PFSK-1 (cell line): ENCODE measurements around the gene SLC36A3.

Experiments used
- FOXP2 ChIP-seq: optimal IDR thresholded peaks from 2 replicates; pipeline ENCODE3; 2011; ENCODE audit warnings: borderline replicate concordance, control low read depth, inconsistent platforms; ENCODE audit not compliant: insufficient read depth; ENCODE audit errors: extremely low read length, extremely low read depth
- POLR2AphosphoS5 ChIP-seq: IDR thresholded peaks from 2 replicates; pipeline ENCODE4 v1.6.1; 2012; ENCODE audit warnings: low read depth, mild to moderate bottlenecking, control low read depth, low read length, moderate library complexity
- REST ChIP-seq, 2 experiments: IDR thresholded peaks; 2 replicates each; pipeline versions ENCODE4 v1.6.1 to v1.8.0; 2011 to 2012; ENCODE audit warnings: low read depth in 2 of 2, low read length in 2 of 2, control low read depth in 1 of 2, inconsistent platforms in 1 of 2, mild to moderate bottlenecking in 1 of 2, moderate library complexity in 1 of 2; ENCODE audit not compliant: insufficient read depth in 1 of 2
- SIN3A ChIP-seq: IDR thresholded peaks from 2 replicates; pipeline ENCODE4 v1.6.1; 2012; ENCODE audit warnings: mild to moderate bottlenecking, low read length, moderate library complexity, borderline replicate concordance; ENCODE audit not compliant: insufficient read depth
- TAF1 ChIP-seq: IDR thresholded peaks from 2 replicates; pipeline ENCODE4 v1.6.1; 2012; ENCODE audit warnings: low read length, control low read depth, borderline replicate concordance; ENCODE audit not compliant: insufficient read depth

DNA sequence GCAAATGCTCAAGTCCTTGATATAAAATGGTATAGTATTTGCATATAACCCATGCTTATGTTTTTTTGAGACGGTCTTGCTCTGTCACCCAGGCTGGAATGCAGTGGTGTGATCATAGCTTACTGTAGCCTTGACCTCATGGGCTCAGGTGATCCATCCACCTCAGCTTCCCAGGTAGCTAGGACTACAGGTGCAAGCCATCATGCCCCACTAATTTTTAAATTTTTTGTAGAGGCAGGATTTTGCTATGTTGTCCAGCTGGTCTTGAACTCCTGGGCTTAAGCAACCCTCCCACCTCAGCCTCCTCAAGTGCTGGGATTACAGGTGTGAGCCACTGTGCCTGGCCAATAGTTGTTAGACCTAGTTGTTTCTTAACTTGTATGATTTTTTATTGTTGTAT, 17.3 kb downstream of the SLC36A3 start:
- TF ChIP-seq REST (IDR thresholded peaks at IDR 0.05; ENCODE audit: insufficient read depth in 1 of 2, low read depth in 2 of 2, low read length in 2 of 2) (no peak), SIN3A (no peak), TAF1 (no peak), POLR2AphosphoS5 (no peak), FOXP2 (no peak)
